DMS79 (cell line): ENCODE data around the gene MTRF1.
"Not testable (repeated sequence)": the region's sequence is repeated elsewhere in the genome, so short reads cannot be mapped to it uniquely, and the experiment has no call there.

Source experiments
- DNase-seq: peaks from one replicate; lab custom pipeline; 2025; lab: John Stamatoyannopoulos, UW

The MTRF1 gene

DNA sequence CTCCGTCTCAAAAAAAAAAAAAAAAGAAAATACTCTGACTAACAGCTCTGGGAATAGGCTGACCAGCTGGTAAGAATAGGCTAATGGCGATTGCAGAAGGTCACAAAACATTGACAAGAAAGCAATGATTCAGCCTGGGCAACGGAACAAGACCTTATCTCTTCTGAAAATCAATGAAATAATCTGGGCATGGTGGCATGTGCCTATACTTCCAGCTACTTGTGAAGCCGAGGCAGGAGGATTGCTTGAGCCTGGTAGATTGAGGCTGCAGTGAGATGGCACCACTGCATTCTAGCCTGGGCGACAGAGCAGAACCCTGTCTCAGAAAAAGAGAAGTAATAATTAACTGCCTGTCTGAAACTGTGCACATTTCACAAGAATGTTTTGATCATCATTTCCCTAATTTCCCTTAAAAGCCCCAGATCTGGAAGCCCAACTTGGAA, 18.8 kb upstream of the MTRF1 start:
- DNase-seq: no peak

DNA sequence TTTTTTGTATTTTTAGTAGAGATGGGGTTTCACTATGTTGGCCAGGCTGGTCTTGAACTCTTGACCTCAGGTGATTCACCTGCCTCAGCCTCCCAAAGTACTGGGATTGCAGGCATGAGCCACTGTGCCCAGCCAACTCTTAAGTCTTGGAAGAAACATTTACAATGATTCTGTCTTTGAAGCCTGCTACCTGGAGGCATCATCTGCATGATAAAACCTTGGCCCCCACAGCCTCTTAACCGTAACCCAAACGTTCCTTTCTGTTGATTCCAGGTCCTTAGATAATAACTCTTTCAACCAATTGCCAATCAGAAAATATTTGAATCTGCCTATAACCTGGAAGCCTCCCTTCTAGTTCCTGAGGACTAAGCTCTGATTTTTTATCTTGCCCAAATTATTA, 15.8 kb upstream of the MTRF1 start:
- not testable (repeated sequence) for DNase-seq

DNA sequence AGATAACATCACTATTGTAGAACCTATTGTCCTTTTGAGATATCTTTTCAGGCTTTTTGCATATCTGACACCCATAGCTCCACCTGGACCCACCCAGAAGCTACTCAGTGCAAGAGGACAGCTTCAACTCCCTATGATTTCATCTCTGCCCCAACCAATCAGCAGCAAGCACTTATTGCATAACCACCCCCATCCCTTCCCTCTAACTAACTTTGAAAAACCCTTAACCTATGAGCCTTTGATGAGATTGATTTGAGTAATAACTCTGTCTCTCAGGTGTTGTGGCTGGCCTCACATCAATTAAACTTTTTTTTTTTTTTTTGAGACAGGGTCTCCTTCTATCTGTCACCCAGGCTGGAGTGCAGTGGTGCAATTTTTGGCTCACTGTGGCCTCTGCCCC, 13.4 kb upstream of the MTRF1 start:
- no peak for DNase-seq

DNA sequence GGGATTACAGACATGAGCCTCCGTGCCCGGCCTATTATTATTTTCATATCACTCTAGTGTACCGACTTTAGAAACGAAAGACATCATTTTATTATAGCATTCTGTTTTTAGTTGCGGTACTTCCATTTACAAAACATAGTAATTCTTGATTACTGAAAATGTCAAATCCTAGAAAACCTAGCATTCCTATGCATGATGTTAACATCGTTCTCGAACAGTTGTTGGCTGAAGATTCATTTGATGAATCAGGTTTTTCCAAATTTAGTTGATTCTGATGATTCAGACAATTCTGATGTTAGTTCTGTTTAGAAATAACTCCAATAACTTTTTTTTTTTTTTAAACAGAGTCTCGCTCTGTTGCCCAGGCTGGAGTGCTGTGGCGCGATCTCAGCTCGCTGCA, 11.5 kb upstream of the MTRF1 start:
- no peak for DNase-seq

DNA sequence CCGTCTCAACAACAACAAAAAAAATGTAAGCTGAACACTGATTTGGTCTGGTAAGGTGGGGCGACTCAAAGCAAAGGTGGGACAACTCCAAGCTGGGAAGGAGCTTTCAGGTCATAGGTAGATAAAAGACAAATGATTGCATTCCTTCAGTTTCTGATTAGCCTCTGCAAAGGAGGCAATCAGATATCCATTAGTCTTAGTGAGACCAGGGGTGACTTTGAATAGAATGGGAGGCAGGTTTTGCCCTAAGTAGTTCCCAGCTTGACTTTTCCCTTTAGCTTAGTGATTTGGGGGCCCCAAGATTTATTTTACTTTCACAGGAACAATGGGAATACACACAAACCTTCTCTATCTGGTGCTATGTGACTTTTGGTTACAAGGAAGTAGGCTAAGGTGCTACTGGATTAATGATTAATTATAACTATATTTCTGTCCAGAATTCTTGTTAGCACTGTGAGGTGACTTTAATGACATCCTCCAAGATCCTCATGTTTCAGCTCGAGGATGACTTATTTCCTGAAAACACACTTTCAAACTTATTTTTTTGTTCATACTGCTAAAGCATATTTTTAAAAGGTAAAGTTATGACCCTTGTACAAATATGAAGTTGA, 10.6 kb upstream of the MTRF1 start:
- DNase-seq: no peak

DNA sequence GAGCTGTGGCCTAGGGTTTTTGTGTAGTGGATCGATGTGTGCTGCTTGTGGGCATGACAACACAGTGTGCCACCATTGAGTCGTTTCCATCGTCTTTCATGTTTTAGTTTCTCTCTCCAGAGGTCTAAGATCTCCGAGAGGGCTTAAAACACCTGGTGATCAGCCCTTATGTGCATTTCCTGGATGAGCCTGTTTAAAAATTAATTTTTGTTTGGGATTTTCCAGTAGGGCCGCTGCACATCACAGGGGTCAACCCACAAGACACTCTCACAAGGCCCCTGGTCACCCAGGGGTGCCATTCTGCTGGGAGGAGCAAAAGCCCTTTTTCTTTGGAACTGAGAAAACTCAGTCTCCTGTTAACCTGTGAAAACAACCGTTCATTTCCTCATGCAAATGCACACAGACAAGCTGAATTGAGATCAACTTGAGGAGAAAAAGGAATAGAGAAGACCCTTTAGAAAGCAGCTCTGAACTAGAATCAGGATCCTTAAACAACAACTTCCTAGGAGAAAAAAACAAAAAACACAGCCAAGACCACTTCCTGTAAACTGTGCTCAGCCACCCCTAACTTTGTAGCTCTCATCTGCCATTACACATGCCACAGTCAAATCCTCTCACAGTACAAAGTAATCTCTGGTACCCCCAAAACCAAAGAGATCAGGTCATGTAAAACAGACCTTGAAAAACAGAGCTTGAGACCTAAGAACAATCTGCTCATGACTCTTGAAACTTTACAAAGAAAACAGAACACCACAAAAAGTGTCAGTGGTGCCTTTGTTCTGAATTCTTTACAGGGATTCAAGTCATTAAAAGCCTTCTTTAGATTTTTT, 8.3 kb upstream of the MTRF1 start:
- no peak for DNase-seq

DNA sequence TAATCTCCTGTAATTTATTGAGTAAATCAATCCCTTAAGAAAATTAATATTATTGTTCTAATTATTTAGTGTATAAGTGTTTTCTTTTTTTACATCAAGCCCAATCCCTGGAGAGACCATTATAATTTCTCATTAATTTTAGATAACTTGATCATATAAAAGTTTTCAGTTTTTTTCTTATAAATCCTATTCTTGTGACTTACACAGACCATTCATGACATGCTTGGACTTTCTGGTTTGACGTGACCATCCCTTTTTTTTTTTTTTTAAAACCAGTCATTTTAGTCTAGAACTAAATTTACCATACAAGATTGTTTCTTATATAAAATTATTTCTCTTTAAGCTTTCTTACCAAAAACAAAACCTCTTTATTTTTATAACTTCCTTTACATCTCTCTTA, 5.4 kb upstream of the MTRF1 start:
- DNase-seq: no peak

DNA sequence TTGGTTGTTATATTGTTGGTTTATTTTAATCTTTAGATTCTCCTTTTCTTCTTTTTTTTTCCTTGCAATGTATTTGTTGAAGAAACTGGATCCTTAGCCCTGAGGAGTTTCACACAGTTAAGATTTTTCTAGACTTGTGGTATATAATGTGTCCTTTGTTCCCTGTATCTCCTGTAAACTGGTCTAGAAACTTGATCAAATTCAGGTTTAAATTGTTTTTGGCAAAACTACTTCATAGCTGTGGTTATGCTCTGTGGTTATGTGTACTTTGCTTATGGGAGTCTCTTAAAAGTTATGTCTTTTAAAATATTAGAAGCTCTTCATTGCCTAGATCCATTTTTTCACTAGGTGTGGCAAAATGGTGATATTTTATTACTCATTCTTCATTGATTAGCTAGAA, 3.7 kb upstream of the MTRF1 start:
- DNase-seq: no peak

DNA sequence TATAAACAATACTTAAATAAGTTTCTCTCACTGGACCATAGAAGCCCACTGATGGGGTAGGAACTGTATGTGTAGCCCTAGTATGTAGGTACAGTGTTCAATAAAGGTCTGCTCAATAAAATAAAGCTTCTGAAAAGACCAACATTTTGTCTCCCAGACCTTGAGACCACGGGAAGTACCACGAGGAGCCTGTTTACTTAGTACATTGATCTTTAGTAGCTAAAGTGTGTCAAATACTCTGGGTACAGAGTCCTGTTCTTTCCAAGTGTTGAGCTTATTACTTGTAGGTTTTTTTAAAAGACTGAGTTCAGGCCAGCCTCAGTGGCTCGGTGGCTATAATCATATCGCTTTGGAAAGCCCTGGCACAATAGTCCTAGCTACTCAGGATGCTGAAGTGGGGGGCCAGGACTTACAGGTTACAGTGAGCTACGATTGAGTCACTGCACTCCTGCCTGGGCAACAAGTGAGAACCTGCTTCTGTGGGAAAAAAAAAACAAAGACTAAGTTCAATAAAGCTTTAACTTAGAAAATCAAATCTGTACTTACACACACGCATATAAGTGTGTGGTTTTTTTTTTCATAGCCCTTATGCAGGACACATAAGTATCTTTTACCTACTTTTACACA, 3.4 kb downstream of the MTRF1 start:
- peak; percentile 18 for DNase-seq

DNA sequence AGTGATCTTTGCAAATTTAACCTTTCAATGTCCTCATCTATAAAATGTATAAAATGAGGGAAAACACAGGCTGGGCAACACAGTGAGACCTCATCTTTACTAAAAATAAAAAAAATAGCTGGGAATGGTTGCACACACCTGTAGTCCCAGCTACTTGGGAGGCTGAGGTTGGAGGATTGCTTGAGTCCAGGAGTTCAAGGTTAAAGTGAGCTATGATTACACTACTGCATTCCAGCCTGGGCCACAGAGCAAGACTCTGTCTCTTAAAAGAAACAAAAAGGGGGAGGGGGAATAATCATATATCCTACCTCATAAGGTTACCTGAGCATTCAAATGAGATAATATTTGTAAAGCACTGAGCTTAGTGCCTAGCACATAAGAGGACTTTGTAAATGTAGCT, 5.8 kb downstream of the MTRF1 start:
- DNase-seq: no peak

DNA sequence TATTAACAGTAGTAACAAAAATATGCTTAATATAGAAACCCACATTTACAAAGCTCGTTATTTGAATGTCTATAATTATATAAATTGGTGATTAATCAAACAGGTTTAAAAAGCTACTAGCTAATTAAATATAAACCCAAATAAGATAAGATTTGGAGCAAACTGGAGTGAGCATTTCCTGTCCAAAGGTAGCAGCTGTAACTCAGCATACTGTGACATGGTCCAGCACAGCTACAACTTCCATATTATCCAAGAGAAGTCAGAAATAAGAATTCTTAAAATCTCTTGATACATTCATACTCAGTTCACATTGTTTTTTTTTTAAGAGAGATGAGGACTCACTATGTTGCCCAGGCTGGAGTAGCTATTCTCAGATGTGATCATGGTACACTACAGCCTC, 8.5 kb downstream of the MTRF1 start:
- no peak for DNase-seq

DNA sequence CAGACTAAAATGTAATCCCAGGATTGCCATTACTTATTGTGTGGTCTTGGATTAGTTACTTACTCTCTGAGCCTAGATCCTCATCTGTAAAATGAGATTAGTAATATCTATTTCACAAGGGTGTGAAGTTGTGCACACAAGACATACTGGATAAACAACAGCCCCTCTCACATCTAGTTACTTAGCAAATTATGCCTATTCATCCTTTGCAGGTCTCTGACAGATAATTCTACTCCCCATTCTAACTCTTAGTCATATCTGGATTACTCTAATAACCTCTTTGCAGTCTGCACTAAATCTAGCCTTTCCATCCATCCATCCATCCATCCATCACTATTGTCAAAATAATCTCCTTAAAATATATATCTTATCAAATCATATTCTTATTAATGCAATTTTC, 12.4 kb downstream of the MTRF1 start:
- DNase-seq: no peak

DNA sequence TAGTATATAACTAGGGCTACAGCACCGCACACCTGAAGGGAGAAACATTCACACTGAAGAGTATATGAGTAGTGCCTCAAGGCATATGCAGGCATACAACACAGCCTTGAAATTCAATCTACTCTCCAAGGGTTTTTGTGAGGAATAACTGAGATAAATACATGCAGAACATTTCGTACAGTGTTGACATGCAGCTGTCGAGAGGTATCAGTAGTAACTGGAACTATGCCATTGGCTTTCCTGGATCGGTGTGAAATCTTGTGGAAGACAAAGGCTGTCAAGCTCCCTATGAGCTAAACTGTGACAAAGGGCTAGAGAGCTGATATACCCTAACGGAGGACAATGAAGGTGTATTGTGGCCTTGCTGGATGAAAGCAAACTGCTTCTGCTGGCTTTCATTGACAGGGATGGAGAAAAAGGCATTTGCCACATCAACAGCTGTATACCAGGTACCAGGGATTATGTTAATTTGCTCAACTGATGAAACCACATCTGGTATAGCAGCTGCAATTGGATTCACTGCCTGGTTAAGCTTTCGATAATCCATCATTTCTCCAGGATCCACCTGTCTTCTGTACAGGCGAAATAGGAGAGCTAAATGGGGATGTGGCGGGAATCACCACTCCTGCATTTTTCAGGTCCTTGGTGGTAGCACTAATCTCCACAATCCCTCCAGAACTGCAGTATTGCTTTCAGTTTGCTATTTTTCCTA, 16.3 kb downstream of the MTRF1 start:
- DNase-seq: no peak

DNA sequence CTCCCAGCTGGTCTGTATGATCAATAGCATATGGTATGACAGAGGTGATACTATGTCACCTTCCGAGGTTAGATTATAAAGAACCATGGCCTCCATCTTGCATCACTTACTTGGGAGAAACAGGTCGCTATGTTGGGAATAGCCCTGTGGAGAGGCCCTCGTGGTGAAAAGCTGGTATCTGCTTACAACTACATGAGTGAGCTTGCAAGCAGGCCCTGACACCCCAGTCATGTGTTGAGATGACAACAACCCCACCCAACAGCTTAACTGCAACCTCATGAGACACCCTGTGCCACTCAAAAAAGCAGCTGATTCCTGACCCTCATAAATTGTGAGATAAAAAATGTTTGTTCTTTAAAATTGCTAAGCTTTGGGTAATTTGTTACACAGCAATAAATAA, 18.8 kb downstream of the MTRF1 start:
- no peak for DNase-seq

DNA sequence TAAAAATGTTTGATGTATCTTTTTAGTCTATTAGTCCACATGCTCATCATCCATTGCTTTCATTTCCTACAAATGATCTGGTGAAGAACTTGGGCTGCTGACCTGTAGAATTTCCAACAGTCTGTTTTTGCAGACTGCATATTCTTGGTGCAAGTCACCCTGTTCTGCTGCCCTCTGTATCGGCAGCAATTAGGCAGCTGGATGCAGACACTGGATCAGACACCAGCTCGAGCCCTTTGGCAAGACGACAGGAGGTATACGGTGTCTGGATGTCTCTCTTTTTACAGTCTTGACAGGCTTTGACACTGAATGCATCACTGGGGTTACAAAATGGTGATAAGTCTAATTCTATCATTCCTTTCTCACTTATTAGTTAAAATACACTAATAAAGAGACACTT, 21.8 kb downstream of the MTRF1 start:
- no peak for DNase-seq

DNA sequence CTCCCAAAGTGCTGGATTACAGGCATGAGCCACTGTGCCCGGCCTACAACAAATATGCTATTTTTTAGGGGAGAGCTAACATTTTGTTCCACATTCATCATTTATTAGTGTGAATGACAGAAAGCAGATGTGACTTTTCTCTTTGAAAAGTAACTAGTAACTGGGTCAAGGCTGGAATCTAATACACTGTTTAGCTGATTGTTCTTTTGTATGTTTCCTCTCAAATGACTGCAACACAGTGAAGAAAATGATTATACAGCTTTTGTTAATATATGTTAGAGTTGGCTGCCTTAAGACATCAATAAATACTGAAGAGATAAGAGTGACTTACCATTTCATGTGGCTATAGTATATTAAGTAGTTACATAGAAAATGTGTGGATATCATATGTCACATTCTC, 27.0 kb downstream of the MTRF1 start:
- DNase-seq: no peak

DNA sequence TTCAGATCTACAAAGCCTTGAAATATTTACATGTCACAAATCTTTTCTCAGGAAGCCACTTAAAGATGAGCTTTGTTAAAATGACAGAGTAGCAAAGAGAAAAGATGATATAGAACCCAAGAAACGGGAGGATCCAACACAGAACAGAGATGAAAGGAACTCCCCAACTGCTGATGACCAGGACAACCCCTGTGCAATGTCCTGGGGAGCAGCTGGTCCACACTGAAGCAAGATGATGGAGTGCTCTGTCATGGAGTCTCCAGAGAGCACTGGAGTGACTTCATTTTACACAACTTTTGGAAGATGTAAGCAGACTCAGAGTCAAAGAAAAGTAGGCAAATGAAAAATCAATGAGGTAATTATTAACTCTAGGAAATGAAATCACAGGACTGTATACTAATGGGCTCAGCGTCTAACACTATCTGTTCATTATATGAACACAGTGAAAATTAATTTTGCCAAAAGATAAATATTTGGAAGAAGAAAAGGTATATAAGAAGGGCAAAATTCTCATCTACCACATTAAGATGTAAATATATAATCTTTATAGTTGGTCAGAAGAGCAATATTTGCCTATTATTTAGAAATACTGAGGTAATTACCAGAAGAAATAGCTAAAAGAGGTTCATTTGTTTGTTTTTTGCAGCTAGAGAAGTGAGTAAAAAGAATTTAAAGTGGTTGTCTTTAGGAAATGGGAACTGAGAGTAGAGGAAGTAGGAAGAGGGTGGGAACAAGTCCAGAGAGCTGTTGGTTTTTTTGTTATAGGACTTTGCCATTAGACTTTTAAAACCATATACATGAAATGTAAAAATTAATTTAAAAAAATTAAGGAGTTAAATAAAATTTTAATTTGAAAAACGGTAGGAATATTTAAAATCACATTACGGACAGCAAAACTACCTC, 30.5 kb downstream of the MTRF1 start:
- DNase-seq: no peak

DNA sequence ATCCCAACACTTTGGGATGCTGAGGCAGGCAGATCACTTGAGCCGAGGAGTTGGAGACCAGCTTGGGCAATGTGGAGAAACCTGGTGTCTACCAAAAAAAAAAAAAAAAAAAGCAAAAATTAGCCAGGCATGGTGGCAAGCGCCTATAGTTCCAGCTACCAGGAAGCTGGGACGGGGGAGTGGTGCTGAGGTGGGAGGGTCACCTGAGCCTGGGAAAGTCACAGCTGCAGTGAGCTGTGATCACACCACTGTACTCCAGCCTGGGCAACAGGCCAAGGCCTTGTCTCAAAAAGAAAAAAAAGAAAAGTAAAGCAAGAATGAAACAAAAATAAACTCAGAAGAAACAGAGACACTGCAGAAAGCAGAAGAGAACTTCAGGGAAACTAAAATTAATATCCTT, 31.6 kb downstream of the MTRF1 start:
- DNase-seq: peak; percentile 3

DNA sequence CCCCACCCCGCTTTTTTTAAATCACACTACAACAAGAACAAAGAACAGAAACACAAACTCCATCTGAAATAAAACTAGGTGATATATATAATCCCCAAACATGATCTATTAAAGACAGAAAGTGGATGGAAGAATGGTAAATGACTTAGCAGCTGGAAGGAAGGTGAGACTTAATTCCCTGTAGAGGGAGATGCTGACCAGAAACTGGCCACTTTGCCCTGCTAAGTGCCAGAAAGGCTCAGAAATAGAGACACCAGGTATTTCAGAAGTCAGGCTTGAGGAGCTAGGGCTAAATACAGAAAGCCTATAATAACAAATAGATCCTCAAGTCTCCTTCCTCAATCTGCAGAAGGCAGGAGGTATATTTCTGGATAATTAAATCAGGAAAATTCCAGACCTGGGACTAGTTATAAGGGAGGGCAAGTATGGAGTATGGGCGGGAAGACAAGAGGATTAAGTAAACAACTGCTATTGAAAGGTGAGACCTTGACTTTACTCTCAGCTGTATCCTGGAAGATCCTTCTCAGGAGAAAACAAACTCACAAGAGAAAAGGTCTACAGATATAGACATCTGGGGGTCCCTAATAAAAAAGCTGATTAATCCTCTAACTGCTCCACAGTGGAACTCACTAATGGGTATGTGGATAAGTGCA, 32.2 kb downstream of the MTRF1 start:
- no peak for DNase-seq

DNA sequence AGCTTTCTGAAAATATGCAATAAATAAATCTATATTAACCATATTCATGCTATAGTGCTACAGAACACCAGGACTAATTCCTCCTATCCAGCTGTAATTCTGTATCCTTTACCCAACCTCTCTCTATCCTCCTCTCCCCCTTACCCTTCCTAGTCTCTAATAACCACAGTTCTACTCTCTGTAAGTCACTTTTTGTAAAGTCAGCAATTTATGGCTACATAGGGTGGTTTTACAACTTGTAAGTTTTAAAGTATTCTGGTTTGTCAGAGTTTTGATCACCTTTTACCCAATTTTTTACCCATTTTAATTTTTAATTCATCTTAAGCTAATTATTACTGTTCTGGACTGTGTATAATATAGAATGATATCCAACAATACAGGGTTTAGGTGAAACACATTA, 34.0 kb downstream of the MTRF1 start:
- DNase-seq: no peak
